Prostate gland (tissue), 2 donors: Measurements from ENCODE around the gene CEACAM16. TPM values are rescaled to one million over a fixed set of nuclear protein-coding genes. Genes with fewer than 3 reads are reported as not detected.

Experiments
- DNase-seq: peaks from one replicate; pipeline ENCODE4 v3.0.0-alpha.2; 2019; ENCODE audit warnings: low spot score
- H3K27ac ChIP-seq, 2 donors: fragments of 200-600 bp; sonication (generic); 2 replicates each; pipeline ENCODE4 v1.5.1; 2017 to 2019
- H3K27me3 ChIP-seq: fragments of 200-600 bp; sonication (generic); replicated peaks from 2 replicates; pipeline ENCODE4 v1.5.1; 2019; ENCODE audit not compliant: insufficient read depth
- H3K36me3 ChIP-seq, 2 donors: fragments of 200-600 bp; sonication (generic); 1 replicate in 1 of 2; 2 replicates in 1 of 2; pipeline versions ENCODE4 v1.5.1 to v1.8.1; 2017 to 2019
- H3K4me1 ChIP-seq: fragments of 200-600 bp; sonication (generic); replicated peaks from 2 replicates; pipeline ENCODE4 v1.5.1; 2019
- H3K4me3 ChIP-seq, 2 donors: fragments of 200-600 bp; sonication (generic); 2 replicates each; pipeline ENCODE4 v1.5.1; 2017 to 2019
- H3K9me3 ChIP-seq: fragments of 200-600 bp; sonication (generic); 2 replicates; pipeline ENCODE4 v1.5.1; 2017
- POLR2A ChIP-seq: fragments of 450-650 bp; IDR thresholded peaks from one replicate; pipeline ENCODE4 v1.6.1; 2016; ENCODE audit warnings: antibody characterized with exemption, mild to moderate bottlenecking
- POLR2AphosphoS5 ChIP-seq: sonication (generic); formaldehyde crosslinking; IDR thresholded peaks from one replicate; pipeline ENCODE4 v1.6.1; 2017; ENCODE audit warnings: antibody characterized with exemption
- WGBS: methylation state at CpG from one replicate; pipeline ENCODE4 v1.1.5; 2018; 5-methylcytosine and 5-hydroxymethylcytosine counted together
- intact Hi-C: fragments of 100-400 bp; cut with DNase I; formaldehyde crosslinking; loops from one replicate; pipeline ENCODE4 v1.14.2; 2022
- total RNA-seq, 2 donors: library from RNA; depleted of rRNA; stranded (reverse); fragments of >200 nt; gene quantifications; one replicate each; pipeline ENCODE4 v1.1.0, GENCODE V29; 2016
- TF ChIP-seq, protein P1 (sequence below), 4 experiments: fragments of 200-600 bp in 2 of 4; fragments of 450-650 bp in 2 of 4; sonication (generic) in 2 of 4; IDR thresholded peaks; 1 replicate in 3 of 4; 2 replicates in 1 of 4; pipeline ENCODE4 v1.5.1; 2016 to 2019; ENCODE audit warnings: antibody characterized with exemption in 4 of 4, mild to moderate bottlenecking in 2 of 4, moderate library complexity in 2 of 4

Gene CEACAM16
- total RNA-seq, 2 donors from 2014 or later: not detected

DNA sequence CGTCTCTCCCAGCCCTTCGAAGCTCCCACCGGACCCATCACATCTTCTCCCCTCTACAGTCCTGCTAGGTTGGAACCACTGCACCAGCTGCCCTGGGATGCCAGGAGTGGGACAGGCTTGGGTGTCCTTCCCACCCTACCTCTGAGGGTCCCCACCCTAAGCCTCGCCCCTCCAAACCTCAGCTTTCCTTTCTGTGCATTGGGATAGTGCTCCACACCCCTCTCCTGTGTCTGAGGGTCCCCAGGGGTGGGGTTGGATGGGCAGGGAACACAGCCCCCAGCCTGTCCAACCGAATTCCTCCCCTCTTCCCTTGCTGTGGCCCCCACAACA lies 47.6 kb downstream of the CEACAM16 start:
- Histone ChIP-seq H3K27me3 (no peaks in the 10 kb centered on the region), H3K27ac (peak overlapping the region; percentile 96), H3K4me3 (no peak overlapping the region), H3K4me1 (peaks cover 31% of the 10 kb centered on the region), H3K36me3 (no peaks in the 10 kb centered on the region), H3K9me3 (no peaks in the 10 kb centered on the region)
- DNase-seq: no peak
- WGBS: 76% methylated on average over 5 of the region's 5 CpGs
- intact Hi-C loops: no loop called here
- TF ChIP-seq POLR2AphosphoS5 (no peak), POLR2A (no peak)
- TF ChIP-seq, protein P1, sequence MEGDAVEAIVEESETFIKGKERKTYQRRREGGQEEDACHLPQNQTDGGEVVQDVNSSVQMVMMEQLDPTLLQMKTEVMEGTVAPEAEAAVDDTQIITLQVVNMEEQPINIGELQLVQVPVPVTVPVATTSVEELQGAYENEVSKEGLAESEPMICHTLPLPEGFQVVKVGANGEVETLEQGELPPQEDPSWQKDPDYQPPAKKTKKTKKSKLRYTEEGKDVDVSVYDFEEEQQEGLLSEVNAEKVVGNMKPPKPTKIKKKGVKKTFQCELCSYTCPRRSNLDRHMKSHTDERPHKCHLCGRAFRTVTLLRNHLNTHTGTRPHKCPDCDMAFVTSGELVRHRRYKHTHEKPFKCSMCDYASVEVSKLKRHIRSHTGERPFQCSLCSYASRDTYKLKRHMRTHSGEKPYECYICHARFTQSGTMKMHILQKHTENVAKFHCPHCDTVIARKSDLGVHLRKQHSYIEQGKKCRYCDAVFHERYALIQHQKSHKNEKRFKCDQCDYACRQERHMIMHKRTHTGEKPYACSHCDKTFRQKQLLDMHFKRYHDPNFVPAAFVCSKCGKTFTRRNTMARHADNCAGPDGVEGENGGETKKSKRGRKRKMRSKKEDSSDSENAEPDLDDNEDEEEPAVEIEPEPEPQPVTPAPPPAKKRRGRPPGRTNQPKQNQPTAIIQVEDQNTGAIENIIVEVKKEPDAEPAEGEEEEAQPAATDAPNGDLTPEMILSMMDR (IDR thresholded peaks at IDR 0.05): no peak

DNA sequence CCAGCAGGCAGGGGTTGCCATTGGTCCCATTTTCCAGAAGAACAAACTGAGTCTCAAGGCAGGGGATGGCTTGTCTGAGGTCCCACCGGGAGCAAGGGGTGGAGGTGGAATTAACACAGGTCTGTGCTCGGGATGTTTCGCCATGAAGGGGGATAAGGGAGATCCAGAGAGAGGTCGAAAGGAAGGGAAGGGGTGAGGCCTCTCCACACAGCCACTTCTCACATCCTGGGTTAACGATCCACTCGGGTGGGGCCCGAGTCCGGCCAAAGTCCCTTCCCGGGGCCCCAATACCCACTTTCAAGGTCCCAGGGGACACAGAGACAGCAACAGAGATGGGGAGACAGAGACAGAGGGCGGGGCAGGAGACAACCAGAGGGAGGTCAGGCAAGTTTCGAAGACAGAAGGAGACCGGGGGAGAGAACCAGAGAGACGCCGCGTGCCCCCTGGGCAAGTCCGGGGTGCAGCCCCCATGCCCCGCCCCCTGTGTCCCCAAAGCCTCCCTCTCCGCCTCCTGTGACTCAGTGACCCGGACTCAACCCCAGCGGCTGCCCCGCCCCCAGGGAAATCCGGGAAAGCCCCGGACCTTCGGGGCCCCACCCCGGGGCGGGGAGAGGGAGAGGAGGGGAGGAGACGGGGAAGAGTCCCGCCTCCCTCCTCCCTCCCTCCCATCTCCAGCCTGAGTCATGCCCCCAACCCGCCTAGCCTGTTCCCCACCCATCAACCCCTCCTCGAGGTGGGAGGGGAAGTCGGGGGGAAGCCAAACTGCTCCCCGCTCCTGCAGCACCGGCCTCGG lies 48.2 kb downstream of the CEACAM16 start:
- intact Hi-C loops: no loop called here

DNA sequence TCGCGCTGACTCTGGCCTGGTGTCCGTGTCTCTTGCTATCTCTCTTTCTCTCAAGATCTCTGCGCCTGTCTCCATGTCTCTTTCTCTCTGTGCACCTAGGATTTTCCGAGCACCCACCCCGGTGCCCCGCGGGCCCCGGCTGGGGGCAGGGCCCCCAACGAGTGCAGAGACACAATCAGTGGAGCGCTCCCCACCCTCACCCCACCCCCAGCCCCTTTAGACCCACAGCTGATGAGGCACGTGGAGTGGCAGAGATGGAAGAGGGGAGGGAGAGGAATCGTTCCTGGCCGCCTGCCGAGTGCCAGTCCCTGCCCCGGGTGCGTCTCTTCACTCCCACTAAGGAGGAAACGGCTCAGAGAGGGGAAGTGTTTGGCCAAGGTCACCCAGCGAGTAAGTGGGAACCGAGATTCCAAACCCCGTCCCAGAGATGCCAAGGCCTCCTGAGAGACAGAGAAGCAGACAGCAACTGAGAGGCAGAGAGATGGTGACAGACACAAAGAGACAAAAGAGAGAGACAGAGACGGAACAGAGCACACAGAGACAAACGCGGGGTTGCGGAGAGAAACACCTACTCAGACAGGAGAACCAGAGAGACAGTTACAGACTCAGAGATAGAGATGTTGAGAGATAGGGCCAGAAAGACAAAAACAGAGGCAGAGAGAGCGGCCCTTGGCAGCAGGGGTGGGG lies 48.9 kb downstream of the CEACAM16 start:
- under 1% methylated on average over 26 of the region's 26 CpGs for WGBS
- no peak for DNase-seq
- no peaks in the 10 kb centered on the region for H3K36me3 ChIP-seq
- intact Hi-C loops: no loop called here
- H3K4me1 ChIP-seq: peaks cover 27% of the 10 kb centered on the region
- no peaks in the 10 kb centered on the region for H3K27me3 ChIP-seq
- H3K4me3 ChIP-seq: peak overlapping the region; percentile 74 to 79
- H3K9me3 ChIP-seq: no peaks in the 10 kb centered on the region
- no peak for TF ChIP-seq POLR2A
- TF ChIP-seq, protein P1 (IDR thresholded peaks at IDR 0.05): no peak
- TF ChIP-seq POLR2AphosphoS5: no peak
- H3K27ac ChIP-seq: peak overlapping the region; percentile 96

More for the DNA sequence above, 48.2 kb downstream of the CEACAM16 start:
- no peaks in the 10 kb centered on the region for H3K27me3 ChIP-seq
- TF ChIP-seq POLR2A: peak; percentile 62
- TF ChIP-seq POLR2AphosphoS5: peak; percentile 95
- TF ChIP-seq, protein P1 (IDR thresholded peaks at IDR 0.05): no peak
- WGBS: 6% methylated on average over 34 of the region's 34 CpGs
- H3K4me1 ChIP-seq: peaks cover 31% of the 10 kb centered on the region
- peak overlapping the region; percentile 96 for H3K27ac ChIP-seq
- H3K36me3 ChIP-seq: no peaks in the 10 kb centered on the region
- no peaks in the 10 kb centered on the region for H3K9me3 ChIP-seq
- H3K4me3 ChIP-seq: peak overlapping the region; percentile 74 to 79
- peak; percentile 96 for DNase-seq

DNA sequence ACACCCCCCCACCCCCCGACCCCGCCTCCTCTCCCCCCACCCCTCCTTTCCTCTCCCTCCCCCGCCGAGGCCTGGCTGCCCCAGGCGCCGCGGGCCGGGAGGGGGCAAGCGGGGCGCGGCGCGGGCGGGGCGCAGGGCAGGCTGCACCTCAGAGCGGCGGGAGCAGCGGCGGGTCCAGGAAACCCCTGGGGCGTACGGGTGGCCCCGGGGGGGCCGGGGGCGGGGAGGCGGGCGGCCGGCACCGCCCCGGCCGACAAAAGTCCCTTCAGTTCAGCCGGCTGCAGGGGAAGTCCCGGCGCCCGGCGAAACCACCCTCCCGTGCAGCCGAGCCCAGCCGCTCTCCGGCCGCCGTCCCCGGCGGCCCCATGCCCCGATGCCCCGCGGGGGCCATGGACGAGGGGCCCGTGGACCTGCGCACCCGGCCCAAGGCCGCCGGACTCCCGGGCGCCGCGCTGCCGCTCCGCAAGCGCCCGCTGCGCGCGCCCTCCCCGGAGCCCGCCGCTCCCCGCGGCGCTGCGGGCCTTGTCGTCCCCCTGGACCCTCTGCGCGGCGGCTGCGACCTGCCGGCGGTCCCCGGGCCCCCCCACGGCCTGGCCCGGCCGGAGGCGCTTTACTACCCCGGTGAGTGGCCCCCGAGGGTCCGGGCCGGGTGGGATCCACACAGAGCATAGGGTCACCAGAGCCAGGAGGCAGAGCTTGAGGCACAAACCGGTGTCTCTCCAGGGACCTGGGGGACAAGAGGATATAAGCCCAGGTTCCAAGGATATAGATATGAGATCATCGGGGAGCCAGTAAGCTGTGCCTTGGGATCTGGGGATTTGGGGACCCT lies 49.7 kb downstream of the CEACAM16 start, which contains the start of gene BCL3:
TSS of gene BCL3 (plus strand) at position 283 of the 829 bp plus-strand sequence. CDS start at position 366, 83 bp downstream.
- intact Hi-C loops: no loop called here
- under 1% methylated on average over 42 of the region's 88 CpGs for WGBS

More for the DNA sequence above, 49.7 kb downstream of the CEACAM16 start, which contains the start of gene BCL3:
- Histone ChIP-seq H3K4me3 (peak within 1 kb of the TSS; percentile 74 to 79), H3K4me1 (peaks cover 28% of the 10 kb centered on the region), H3K9me3 (no peaks in the 10 kb centered on the region), H3K27ac (peak within 1 kb of the TSS; percentile 96), H3K36me3 (no peaks in the 10 kb centered on the region), H3K27me3 (no peaks in the 10 kb centered on the region)
- DNase-seq: peak; percentile 76
- no peak for TF ChIP-seq POLR2AphosphoS5
- TF ChIP-seq POLR2A: peak; percentile 46
- TF ChIP-seq, protein P1 (IDR thresholded peaks at IDR 0.05): peak in 1 of 4 experiments; percentile 6
